Measurements from ENCODE around the gene MTMR12.

GRCh38 chr5:32193591-32193990 lies 119.1 kb downstream of the MTMR12 start:
- no peak for TF ChIP-seq CTCF (optimal IDR thresholded peaks at IDR 0.05 in 1 of 3, IDR thresholded peaks at IDR 0.05 in 1 of 3, conservative IDR thresholded peaks at IDR 0.05 in 1 of 3; ENCODE audit: extremely low read depth in 1 of 3, insufficient read depth in 2 of 3, low read length in 3 of 3)
- TF ChIP-seq EZH2 (IDR thresholded peaks at IDR 0.05; ENCODE audit: low read length): no peak
